ENCODE data around the gene DHX40.

The DHX40 gene

GRCh38 chr17:59525668-59526067 is 39.7 kb upstream of the DHX40 start:
- no peak for DNase-seq (ENCODE audit: low read depth, low spot score)
- H3K4me3 ChIP-seq (ENCODE audit: low read depth, low read length), result no peak overlapping the region
- ChIA-PET POLR2A (no interaction called here), CTCF (interaction anchor here (1.7 kb wide), 1 partner anchor 84 kb away, joined by 4 read pairs; no protein-coding TSS in a partner anchor)
- TF ChIP-seq CTCF (IDR thresholded peaks at IDR 0.05; ENCODE audit: insufficient read depth, low read length, missing control alignments), result no peak

GRCh38 chr17:59526451-59526850 is 39.0 kb upstream of the DHX40 start:
- CTCF ChIA-PET, result interaction anchor here (0.9 to 1.1 kb wide), 2 partner anchors 8 to 9 kb away, joined by 3 read pairs; no protein-coding TSS in a partner anchor
- POLR2A ChIA-PET, result no interaction called here
- DNase-seq (ENCODE audit: low read depth, low spot score), result no peak
- no peak for TF ChIP-seq CTCF (IDR thresholded peaks at IDR 0.05; ENCODE audit: insufficient read depth, low read length, missing control alignments)
- no peak overlapping the region for H3K4me3 ChIP-seq (ENCODE audit: low read depth, low read length)

GRCh38 chr17:59527325-59527917 is 38.0 kb upstream of the DHX40 start:
- no peak for DNase-seq (ENCODE audit: low read depth, low spot score)
- no peak overlapping the region for H3K4me3 ChIP-seq (ENCODE audit: low read depth, low read length)
- ChIA-PET POLR2A (no interaction called here), CTCF (interaction anchor here (1.0 to 1.1 kb wide), 2 partner anchors 9 to 11 kb away, joined by 3 to 4 read pairs; no protein-coding TSS in a partner anchor)
- no peak for TF ChIP-seq CTCF (IDR thresholded peaks at IDR 0.05; ENCODE audit: insufficient read depth, low read length, missing control alignments)

GRCh38 chr17:59527931-59528330 is 37.5 kb upstream of the DHX40 start:
- no peak overlapping the region for H3K4me3 ChIP-seq (ENCODE audit: low read depth, low read length)
- no peak for TF ChIP-seq CTCF (IDR thresholded peaks at IDR 0.05; ENCODE audit: insufficient read depth, low read length, missing control alignments)
- ChIA-PET CTCF (interaction anchor here (1.0 kb wide), 1 partner anchor 10 kb away, joined by 4 read pairs; no protein-coding TSS in a partner anchor), POLR2A (no interaction called here)
- no peak for DNase-seq (ENCODE audit: low read depth, low spot score)

- no peak overlapping the region for H3K4me3 ChIP-seq (ENCODE audit: low read depth, low read length)
- POLR2A ChIA-PET, result no interaction called here
- no peak for TF ChIP-seq CTCF (IDR thresholded peaks at IDR 0.05; ENCODE audit: insufficient read depth, low read length, missing control alignments)
- DNase-seq (ENCODE audit: low read depth, low spot score), result no peak
- CTCF ChIA-PET, result interaction anchor here (1.2 to 2.1 kb wide), 4 partner anchors 8 to 220 kb away, joined by 3 to 14 read pairs (median 4); no protein-coding TSS in a partner anchor
These were observed 34.9 kb upstream of the DHX40 start for GRCh38 chr17:59530531-59530930.

- POLR2A ChIA-PET, result no interaction called here
- no peak for DNase-seq (ENCODE audit: low read depth, low spot score)
- CTCF ChIA-PET, result interaction anchor here (1.4 to 2.5 kb wide), 2 partner anchors 11 to 12 kb away, joined by 6 to 7 read pairs; no protein-coding TSS in a partner anchor
These were observed 31.7 kb upstream of the DHX40 start for GRCh38 chr17:59533694-59534093.

More at GRCh38 chr17:59533694-59534093, 31.7 kb upstream of the DHX40 start:
- no peak for TF ChIP-seq CTCF (IDR thresholded peaks at IDR 0.05; ENCODE audit: insufficient read depth, low read length, missing control alignments)
- no peak overlapping the region for H3K4me3 ChIP-seq (ENCODE audit: low read depth, low read length)
